HG03575 (cell line): Measurements from ENCODE around the gene TGFB1.
"Not testable (repeated sequence)": the region's sequence is repeated elsewhere in the genome, so short reads cannot be mapped to it uniquely, and the experiment has no call there.

Experiments used
- ATAC-seq: cut with Tn5 transposase; IDR thresholded peaks from one replicate; pipeline ENCODE4 v1.9.1; 2021; ENCODE audit not compliant: unreplicated experiment, insufficient number of reproducible peaks, low FRiP score; ENCODE audit errors: extremely low read depth

TGFB1 gene

GRCh38 chr19:41372501-41372900 lies 18.8 kb upstream of the TGFB1 start:
- ATAC-seq: no peak

GRCh38 chr19:41371541-41371940 lies 17.8 kb upstream of the TGFB1 start:
- ATAC-seq: no peak

GRCh38 chr19:41371119-41371518 lies 17.4 kb upstream of the TGFB1 start:
- ATAC-seq: not testable (repeated sequence)

GRCh38 chr19:41369769-41370168 lies 16.0 kb upstream of the TGFB1 start:
- ATAC-seq: no peak

GRCh38 chr19:41367848-41368301 lies 14.2 kb upstream of the TGFB1 start:
- ATAC-seq: no peak

GRCh38 chr19:41366089-41366488 lies 12.4 kb upstream of the TGFB1 start:
- no peak for ATAC-seq

GRCh38 chr19:41364524-41365391 lies 11.0 kb upstream of the TGFB1 start:
- no peak for ATAC-seq

GRCh38 chr19:41363753-41364523 lies 10.2 kb upstream of the TGFB1 start, which contains the start of gene B9D2:
Gene B9D2 (minus strand): TSS chr19:41364149. CDS start chr19:41363519, 630 bp downstream.
- ATAC-seq: peak; percentile 80

- ATAC-seq: no peak
Measured at GRCh38 chr19:41363371-41363752, 9.6 kb upstream of the TGFB1 start.

- ATAC-seq: no peak
Measured at GRCh38 chr19:41362143-41362847, 8.6 kb upstream of the TGFB1 start.

- ATAC-seq: no peak
Measured at GRCh38 chr19:41359741-41360140, 6.0 kb upstream of the TGFB1 start.

GRCh38 chr19:41357746-41358145 lies 4.0 kb upstream of the TGFB1 start:
- ATAC-seq: no peak

- ATAC-seq: no peak
Measured at GRCh38 chr19:41356984-41357739, 3.4 kb upstream of the TGFB1 start.

- no peak for ATAC-seq
Measured at GRCh38 chr19:41355802-41356201, 2.1 kb upstream of the TGFB1 start.

GRCh38 chr19:41355035-41355434 lies 1.3 kb upstream of the TGFB1 start:
- no peak for ATAC-seq

- no peak for ATAC-seq
Measured at GRCh38 chr19:41354343-41354953, 726 bp upstream of the TGFB1 start.

- no peak for ATAC-seq
Measured at GRCh38 chr19:41352609-41353465, 885 bp downstream of the TGFB1 start.

GRCh38 chr19:41352279-41352608 lies 1.5 kb downstream of the TGFB1 start:
- ATAC-seq: no peak
